CD14-positive monocyte (primary cell): ENCODE results near the gene SPSB4. TPM values are rescaled to one million over a fixed set of nuclear protein-coding genes. Genes with fewer than 3 reads are reported as not detected.

Experiments used
- DNase-seq, 3 donors: peaks; one replicate each; pipeline ENCODE4 v3.0.0-alpha.2; 2011 to 2022
- H2AFZ ChIP-seq: 2 replicates; pipeline ENCODE4 v1.6.0; 2012; ENCODE audit warnings: mild to moderate bottlenecking, low read depth, low read length, inconsistent platforms; ENCODE audit not compliant: insufficient read depth, poor library complexity, severe bottlenecking
- H3K27ac ChIP-seq, 2 donors: 1 replicate in 1 of 2; 2 replicates in 1 of 2; pipeline ENCODE4 v1.5.1; 2012 to 2013; ENCODE audit warnings: low read length in 2 of 2, control low read depth in 1 of 2, inconsistent platforms in 1 of 2, low read depth in 1 of 2, mild to moderate bottlenecking in 1 of 2
- H3K27me3 ChIP-seq, 2 donors: one replicate each; pipeline versions ENCODE4 v1.6.0 to v1.6.1; 2011 to 2013; ENCODE audit warnings: low read length in 2 of 2; ENCODE audit not compliant: control insufficient read depth in 2 of 2, insufficient read depth in 2 of 2
- H3K36me3 ChIP-seq, 2 donors: replicated peaks in 1 of 2; 1 replicate in 1 of 2; 2 replicates in 1 of 2; pipeline versions ENCODE4 v1.5.1 to v1.6.1; 2012 to 2013; ENCODE audit warnings: low read length in 2 of 2, control low read depth in 1 of 2, inconsistent platforms in 1 of 2, mild to moderate bottlenecking in 1 of 2; ENCODE audit not compliant: insufficient read depth in 2 of 2, control insufficient read depth in 1 of 2
- H3K4me1 ChIP-seq, 2 donors: 1 replicate in 1 of 2; 2 replicates in 1 of 2; pipeline versions ENCODE4 v1.5.1 to v1.6.1; 2012 to 2013; ENCODE audit warnings: low read length in 2 of 2, control low read depth in 1 of 2, inconsistent platforms in 1 of 2, mild to moderate bottlenecking in 1 of 2, moderate library complexity in 1 of 2; ENCODE audit not compliant: insufficient read depth in 2 of 2, control insufficient read depth in 1 of 2
- H3K4me2 ChIP-seq: replicated peaks from 2 replicates; pipeline ENCODE3; 2012; ENCODE audit warnings: low read length, moderate library complexity, mild to moderate bottlenecking; ENCODE audit not compliant: poor library complexity, severe bottlenecking; ENCODE audit errors: extremely low read depth
- H3K4me3 ChIP-seq, 3 experiments: fragments of 200-600 bp in 1 of 3; sonication (generic) in 1 of 3; replicated peaks in 1 of 3; 1 replicate in 2 of 3; 2 replicates in 1 of 3; pipeline ENCODE4 v1.5.1; 2011 to 2013; ENCODE audit warnings: low read length in 3 of 3, mild to moderate bottlenecking in 3 of 3, control low read depth in 2 of 3, low read depth in 2 of 3, inconsistent platforms in 1 of 3, moderate library complexity in 1 of 3
- H3K79me2 ChIP-seq: 2 replicates; pipeline ENCODE4 v1.6.0; 2012; ENCODE audit warnings: mild to moderate bottlenecking, control low read depth, inconsistent platforms, low read length, moderate library complexity; ENCODE audit not compliant: insufficient read depth
- H3K9ac ChIP-seq: 2 replicates; pipeline ENCODE4 v1.6.0; 2017; ENCODE audit warnings: low read length, mild to moderate bottlenecking; ENCODE audit not compliant: insufficient read depth, poor library complexity, severe bottlenecking
- H3K9me3 ChIP-seq, 2 donors: replicated peaks in 1 of 2; 1 replicate in 1 of 2; 2 replicates in 1 of 2; pipeline versions ENCODE4 v1.5.1 to v1.6.1; 2012 to 2013; ENCODE audit warnings: low read length in 2 of 2, control low read depth in 1 of 2; ENCODE audit not compliant: control insufficient read depth in 1 of 2, insufficient read depth in 1 of 2
- H4K20me1 ChIP-seq: 2 replicates; pipeline ENCODE4 v1.6.0; 2012; ENCODE audit warnings: mild to moderate bottlenecking, low read length, control low read depth, moderate library complexity; ENCODE audit not compliant: insufficient read depth
- H3K27ac Mint-ChIP-seq, 7 donors: one replicate each; pipeline ENCODE4 v1.8.0; 2020; ENCODE audit warnings: mild to moderate bottlenecking in 7 of 7, mixed read lengths in 7 of 7, moderate library complexity in 6 of 7, inconsistent platforms in 2 of 7
- H3K27me3 Mint-ChIP-seq, 3 donors: one replicate each; pipeline ENCODE4 v1.8.0; 2021 to 2022; ENCODE audit warnings: low read depth in 3 of 3, mild to moderate bottlenecking in 3 of 3, mixed read lengths in 3 of 3, moderate library complexity in 3 of 3, inconsistent platforms in 1 of 3
- H3K36me3 Mint-ChIP-seq, 2 donors: one replicate each; pipeline ENCODE4 v1.8.0; 2020; ENCODE audit warnings: mixed read lengths in 2 of 2, inconsistent platforms in 1 of 2, mild to moderate bottlenecking in 1 of 2
- H3K4me1 Mint-ChIP-seq: one replicate; pipeline ENCODE4 v1.8.0; 2020; ENCODE audit warnings: mild to moderate bottlenecking, mixed read lengths
- H3K4me3 Mint-ChIP-seq, 2 donors: one replicate each; pipeline ENCODE4 v1.8.0; 2020; ENCODE audit warnings: mild to moderate bottlenecking in 2 of 2, mixed read lengths in 2 of 2, moderate library complexity in 1 of 2
- H3K9me3 Mint-ChIP-seq, 7 donors: one replicate each; pipeline ENCODE4 v1.8.0; 2020 to 2022; ENCODE audit warnings: mixed read lengths in 7 of 7, mild to moderate bottlenecking in 6 of 7, moderate library complexity in 6 of 7, inconsistent platforms in 2 of 7
- WGBS: methylation state at CpG from one replicate; pipeline ENCODE4 v1.1.5; 2013; ENCODE audit warnings: missing lambda C conversion rate; ENCODE audit not compliant: insufficient coverage; 5-methylcytosine and 5-hydroxymethylcytosine counted together
- intact Hi-C, 2 donors: fragments of 100-400 bp; cut with micrococcal nuclease; formaldehyde crosslinking; loops; one replicate each; pipeline versions ENCODE4 v1.15.0 to v1.15.1; 2023
- polyA plus RNA-seq, 3 donors: library from polyadenylated mRNA; depleted of rRNA in 1 of 3; unstranded in 2 of 3; stranded (reverse) in 1 of 3; fragments of 300-500 nt in 2 of 3; fragments of >200 nt in 1 of 3; fragmentation: Illumina TruSeq in 2 of 3; gene quantifications; 1 replicate in 2 of 3; 2 replicates in 1 of 3; pipeline ENCODE4 v1.2.3, GENCODE V29; 2012 to 2021
- TF ChIP-seq, protein P1 (sequence below): fragments of 200-600 bp; IDR thresholded peaks from one replicate; pipeline ENCODE4 v1.8.0; 2022; ENCODE audit warnings: antibody characterized with exemption, mild to moderate bottlenecking

SPSB4 gene
- polyA plus RNA-seq, 3 donors, result not detected

DNA sequence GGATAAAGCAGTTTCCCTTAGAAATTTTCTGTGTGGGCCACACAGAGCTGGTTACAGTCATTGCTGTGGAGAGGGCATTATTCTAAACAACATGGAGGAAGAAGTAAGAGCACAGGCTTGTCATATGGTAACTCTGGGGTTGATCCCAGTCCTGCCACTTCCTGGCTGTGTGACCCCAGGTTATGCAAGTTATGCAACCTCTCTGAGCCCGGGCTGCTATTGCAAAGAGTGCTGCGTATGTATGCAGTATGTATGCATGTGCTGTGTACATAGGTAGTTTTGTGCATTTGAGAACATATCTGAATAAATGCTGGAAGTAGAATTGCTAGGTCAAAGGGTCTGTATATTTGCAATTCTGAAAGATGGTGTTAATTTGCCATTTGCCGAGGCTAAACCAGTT lies 9.2 kb downstream of the SPSB4 start:
- no peak overlapping the region for H3K4me2 ChIP-seq
- intact Hi-C loops, result no loop called here
- H3K4me1 ChIP-seq, result no peaks in the 10 kb centered on the region
- Mint-ChIP-seq H3K27me3 (peaks cover 6 to 16% (median 10%) of the 10 kb centered on the region in 3 donors), H3K27ac (no peak overlapping the region), H3K36me3 (no peaks in the 10 kb centered on the region), H3K4me3 (no peak overlapping the region), H3K9me3 (peaks cover 0 to 10% (median 4%) of the 10 kb centered on the region in 7 donors), H3K4me1 (peaks cover 5% of the 10 kb centered on the region)
- H3K79me2 ChIP-seq, result no peaks in the 10 kb centered on the region
- no peak for DNase-seq
- H2AFZ ChIP-seq, result no peak overlapping the region
- H3K4me3 ChIP-seq, result no peak overlapping the region
- H3K27me3 ChIP-seq, result no peaks in the 10 kb centered on the region
- peaks cover 0 to 3% of the 10 kb centered on the region in 2 donors for H3K9me3 ChIP-seq
- H4K20me1 ChIP-seq, result no peaks in the 10 kb centered on the region
- H3K9ac ChIP-seq, result no peak overlapping the region
- H3K36me3 ChIP-seq, result no peaks in the 10 kb centered on the region
- TF ChIP-seq, protein P1, sequence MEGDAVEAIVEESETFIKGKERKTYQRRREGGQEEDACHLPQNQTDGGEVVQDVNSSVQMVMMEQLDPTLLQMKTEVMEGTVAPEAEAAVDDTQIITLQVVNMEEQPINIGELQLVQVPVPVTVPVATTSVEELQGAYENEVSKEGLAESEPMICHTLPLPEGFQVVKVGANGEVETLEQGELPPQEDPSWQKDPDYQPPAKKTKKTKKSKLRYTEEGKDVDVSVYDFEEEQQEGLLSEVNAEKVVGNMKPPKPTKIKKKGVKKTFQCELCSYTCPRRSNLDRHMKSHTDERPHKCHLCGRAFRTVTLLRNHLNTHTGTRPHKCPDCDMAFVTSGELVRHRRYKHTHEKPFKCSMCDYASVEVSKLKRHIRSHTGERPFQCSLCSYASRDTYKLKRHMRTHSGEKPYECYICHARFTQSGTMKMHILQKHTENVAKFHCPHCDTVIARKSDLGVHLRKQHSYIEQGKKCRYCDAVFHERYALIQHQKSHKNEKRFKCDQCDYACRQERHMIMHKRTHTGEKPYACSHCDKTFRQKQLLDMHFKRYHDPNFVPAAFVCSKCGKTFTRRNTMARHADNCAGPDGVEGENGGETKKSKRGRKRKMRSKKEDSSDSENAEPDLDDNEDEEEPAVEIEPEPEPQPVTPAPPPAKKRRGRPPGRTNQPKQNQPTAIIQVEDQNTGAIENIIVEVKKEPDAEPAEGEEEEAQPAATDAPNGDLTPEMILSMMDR, result no peak
- H3K27ac ChIP-seq, result no peak overlapping the region
- WGBS, result 79% methylated on average over 2 of the region's 3 CpGs

DNA sequence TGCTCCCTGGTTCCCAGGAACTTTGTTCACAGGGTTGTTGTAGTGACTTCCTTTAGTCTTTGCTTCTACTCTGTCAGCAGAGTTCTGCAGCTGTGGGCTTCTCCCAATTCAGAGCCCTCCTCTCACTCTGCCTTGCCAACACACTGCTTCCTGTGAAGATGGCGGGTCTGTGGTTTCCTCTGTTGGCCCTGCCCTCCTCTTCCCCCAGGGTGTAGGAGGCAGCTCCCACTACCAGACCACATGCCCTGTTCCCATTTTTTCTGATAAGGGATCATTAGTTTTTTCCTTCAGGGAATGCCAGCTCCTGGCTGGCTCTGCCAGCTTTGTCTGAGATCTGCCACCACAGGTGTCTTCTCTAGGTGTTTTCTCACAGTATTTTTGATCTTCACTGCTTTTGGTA lies 12.7 kb downstream of the SPSB4 start:
- no peak overlapping the region for H2AFZ ChIP-seq
- no peak overlapping the region for H3K4me3 Mint-ChIP-seq
- TF ChIP-seq, protein P1, result no peak
- H3K4me2 ChIP-seq, result no peak overlapping the region
- H3K79me2 ChIP-seq, result no peaks in the 10 kb centered on the region
- H3K27me3 ChIP-seq, result no peaks in the 10 kb centered on the region
- DNase-seq, result no peak
- peaks cover 5% of the 10 kb centered on the region for H3K4me1 Mint-ChIP-seq
- intact Hi-C loops, result no loop called here
- no peak overlapping the region for H3K9ac ChIP-seq
- peaks cover 2 to 14% (median 4%) of the 10 kb centered on the region in 7 donors for H3K9me3 Mint-ChIP-seq
- H3K4me3 ChIP-seq, result no peak overlapping the region
- H3K9me3 ChIP-seq, result peaks cover 0 to 3% of the 10 kb centered on the region in 2 donors
- H3K27me3 Mint-ChIP-seq, result peaks cover 0 to 5% (median 2%) of the 10 kb centered on the region in 3 donors
- H3K4me1 ChIP-seq, result no peaks in the 10 kb centered on the region
- no peaks in the 10 kb centered on the region for H3K36me3 ChIP-seq
- no peaks in the 10 kb centered on the region for H4K20me1 ChIP-seq
- H3K36me3 Mint-ChIP-seq, result no peaks in the 10 kb centered on the region
- H3K27ac ChIP-seq, result no peak overlapping the region
- H3K27ac Mint-ChIP-seq, result no peak overlapping the region
- 0% methylated on average over 1 of the region's 1 CpG for WGBS
